ENCODE measurements around the gene CTPS2. TPM values are rescaled to one million over a fixed set of nuclear protein-coding genes. Genes with fewer than 3 reads are reported as not detected.
"Not testable (repeated sequence)": the region's sequence is repeated elsewhere in the genome, so short reads cannot be mapped to it uniquely, and the experiment has no call there.

The CTPS2 gene
- total RNA-seq, 2 experiments from 2014 or later, result 5.6 to 6.8 TPM

DNA sequence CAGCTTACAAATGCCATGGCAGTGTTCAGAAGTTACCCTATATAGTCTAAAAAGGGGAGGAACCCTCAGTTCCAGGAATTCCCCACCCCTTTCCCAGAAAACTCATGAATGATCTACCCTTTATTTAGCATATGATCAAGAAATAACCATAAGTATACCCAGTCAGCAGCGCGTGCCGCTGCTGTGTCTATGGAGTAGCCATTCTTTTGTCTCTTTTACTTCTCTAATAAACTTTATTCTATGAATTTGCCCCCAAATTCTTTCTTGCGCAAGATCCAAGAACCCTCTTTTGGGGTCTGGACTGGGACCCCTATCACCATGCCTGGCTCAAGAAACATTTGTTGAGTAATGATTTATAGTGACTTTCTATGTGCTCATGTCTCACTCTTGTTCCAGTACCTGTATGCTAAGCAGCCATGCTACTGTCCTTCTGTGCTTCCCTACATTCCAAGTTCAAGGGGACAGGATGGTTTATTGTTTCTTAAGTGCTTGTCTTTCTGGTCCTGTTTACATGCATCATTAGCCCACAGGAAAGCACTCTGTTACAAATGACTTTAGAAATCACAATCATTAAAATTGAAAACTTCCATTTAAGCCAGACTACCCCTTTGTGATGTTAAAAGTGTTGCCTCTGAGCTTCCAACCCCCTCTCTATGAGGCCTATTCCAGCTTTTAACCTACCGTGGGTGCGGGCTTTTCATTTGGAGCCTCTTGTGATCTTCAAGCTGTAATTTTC, 125.9 kb downstream of the CTPS2 start:
- no peak for DNase-seq
- H3K9me3 Mint-ChIP-seq, result peaks cover 5% of the 10 kb centered on the region
- H3K36me3 Mint-ChIP-seq (ENCODE audit: low read depth), result peaks cover 3% of the 10 kb centered on the region
- CTCF ChIA-PET, result no interaction called here
- intact Hi-C loops (cut with micrococcal nuclease), result no loop called here
- H3K27ac Mint-ChIP-seq, result no peak overlapping the region
- H3K4me1 Mint-ChIP-seq (ENCODE audit: low read depth), result no peaks in the 10 kb centered on the region
- H3K4me3 Mint-ChIP-seq, result no peak overlapping the region
- no peaks in the 10 kb centered on the region for H3K27me3 Mint-ChIP-seq (ENCODE audit: low read depth)

DNA sequence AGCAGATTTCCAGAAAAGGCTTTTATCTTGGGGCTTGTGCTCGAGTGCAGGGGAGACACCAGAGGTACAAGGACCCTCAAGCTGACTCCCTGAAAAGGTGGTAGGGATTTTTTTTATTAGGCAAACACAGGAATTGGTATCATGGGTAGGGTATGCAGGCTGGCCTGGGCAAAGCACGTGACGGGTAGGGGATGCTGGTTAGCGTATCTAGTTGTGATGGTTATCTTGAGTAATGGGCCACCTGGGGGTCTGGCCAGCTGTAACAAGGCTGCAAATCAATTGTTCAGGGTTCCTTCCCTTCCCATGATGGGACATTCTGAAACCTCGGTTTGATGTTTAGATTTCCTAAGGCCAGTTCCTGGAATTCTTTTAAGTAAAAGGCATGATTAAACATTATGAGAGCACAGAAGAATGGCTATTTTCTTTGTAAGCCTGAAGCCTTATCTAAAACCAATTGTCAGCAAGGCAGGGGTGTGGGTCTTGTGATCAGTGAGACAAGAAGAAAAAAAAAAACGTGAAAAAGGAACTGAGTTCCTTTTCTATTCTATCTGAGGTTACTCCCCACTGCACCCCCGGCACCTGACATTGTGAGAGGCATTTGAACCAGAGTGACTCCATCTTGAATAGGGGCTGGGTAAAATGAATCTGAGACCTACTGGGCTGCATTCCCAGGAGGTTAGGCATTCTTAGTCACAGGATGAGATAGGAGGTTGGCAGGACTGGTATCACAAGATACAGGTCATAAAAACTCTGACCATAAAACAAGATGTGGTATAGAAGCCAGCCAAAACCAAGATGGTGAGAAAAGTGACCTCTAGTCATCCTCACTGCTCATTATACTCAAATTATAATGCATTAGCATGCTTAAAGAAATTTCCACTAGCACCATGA, 126.7 kb downstream of the CTPS2 start:
- Mint-ChIP-seq H3K4me1 (ENCODE audit: low read depth) (no peaks in the 10 kb centered on the region), H3K27me3 (ENCODE audit: low read depth) (no peaks in the 10 kb centered on the region), H3K27ac (no peak overlapping the region), H3K36me3 (ENCODE audit: low read depth) (peaks cover 3% of the 10 kb centered on the region), H3K4me3 (no peak overlapping the region), H3K9me3 (peaks cover 7% of the 10 kb centered on the region)
- no peak for DNase-seq
- intact Hi-C loops (cut with micrococcal nuclease), result no loop called here
- CTCF ChIA-PET, result no interaction called here

DNA sequence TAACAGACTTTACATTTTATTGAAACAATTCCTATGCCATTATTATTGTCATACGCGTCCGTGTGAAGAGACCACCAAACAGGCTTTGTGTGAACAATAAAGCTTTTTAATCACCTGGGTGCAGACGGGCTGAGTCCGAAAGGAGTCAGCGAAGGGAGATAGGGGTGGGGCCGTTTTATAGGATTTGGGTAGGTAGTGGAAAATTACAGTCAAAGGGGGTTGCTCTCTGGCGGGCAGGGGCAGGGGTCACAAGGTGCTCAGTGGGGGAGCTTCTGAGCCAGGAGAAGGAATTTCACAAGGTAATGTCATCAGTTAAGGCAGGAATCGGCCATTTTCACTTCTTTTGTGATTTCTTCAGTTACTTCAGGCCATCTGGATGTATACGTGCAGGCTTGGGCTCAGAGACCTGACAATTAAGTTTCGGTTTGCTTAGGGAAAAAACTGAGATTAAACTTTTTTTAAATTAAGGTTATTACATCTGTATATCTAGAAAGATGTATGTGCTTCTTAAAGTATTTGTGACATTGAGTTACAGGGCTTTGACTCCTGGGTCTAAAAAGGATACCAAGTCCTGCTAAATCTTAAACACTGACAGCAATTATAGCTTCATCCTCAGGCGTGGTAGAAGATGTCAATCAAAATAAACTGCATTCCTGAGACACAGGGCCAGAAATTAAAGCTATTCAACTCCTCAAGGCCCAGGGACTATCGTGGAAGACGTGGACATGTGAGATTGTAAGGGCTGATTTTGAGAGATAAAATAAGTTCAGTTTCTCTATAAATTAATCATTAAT, 132.3 kb downstream of the CTPS2 start:
- CTCF ChIA-PET; H3K9me3 Mint-ChIP-seq; H3K36me3 Mint-ChIP-seq (ENCODE audit: low read depth); H3K27me3 Mint-ChIP-seq (ENCODE audit: low read depth); H3K4me1 Mint-ChIP-seq (ENCODE audit: low read depth); H3K27ac Mint-ChIP-seq; DNase-seq; H3K4me3 Mint-ChIP-seq; intact Hi-C loops (cut with micrococcal nuclease): not testable (repeated sequence)

DNA sequence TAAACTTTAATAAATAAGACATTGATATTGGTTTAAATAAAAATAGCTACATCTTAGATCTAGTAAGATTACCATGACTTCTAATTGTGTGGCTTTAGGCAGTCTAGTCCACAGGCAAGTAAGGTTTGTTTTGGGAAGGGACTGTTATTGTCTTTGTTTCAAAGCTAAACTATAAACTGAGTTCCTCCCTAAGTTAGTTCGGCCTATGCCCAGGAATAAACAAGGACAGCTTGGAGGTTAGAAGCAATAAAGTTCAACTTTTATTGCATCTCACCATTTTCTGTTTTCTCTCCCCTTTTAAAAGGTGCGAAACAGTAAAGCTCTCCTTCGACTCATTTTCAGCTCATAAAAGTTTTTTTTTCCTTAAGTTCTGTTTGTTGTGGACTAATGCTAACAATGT, 133.0 kb downstream of the CTPS2 start:
- CTCF ChIA-PET, result no interaction called here
- Mint-ChIP-seq H3K27ac (no peak overlapping the region), H3K36me3 (ENCODE audit: low read depth) (no peaks in the 10 kb centered on the region), H3K4me3 (no peak overlapping the region), H3K27me3 (ENCODE audit: low read depth) (no peaks in the 10 kb centered on the region), H3K9me3 (peaks cover 9% of the 10 kb centered on the region), H3K4me1 (ENCODE audit: low read depth) (peaks cover 4% of the 10 kb centered on the region)
- DNase-seq, result no peak
- intact Hi-C loops (cut with micrococcal nuclease), result no loop called here

DNA sequence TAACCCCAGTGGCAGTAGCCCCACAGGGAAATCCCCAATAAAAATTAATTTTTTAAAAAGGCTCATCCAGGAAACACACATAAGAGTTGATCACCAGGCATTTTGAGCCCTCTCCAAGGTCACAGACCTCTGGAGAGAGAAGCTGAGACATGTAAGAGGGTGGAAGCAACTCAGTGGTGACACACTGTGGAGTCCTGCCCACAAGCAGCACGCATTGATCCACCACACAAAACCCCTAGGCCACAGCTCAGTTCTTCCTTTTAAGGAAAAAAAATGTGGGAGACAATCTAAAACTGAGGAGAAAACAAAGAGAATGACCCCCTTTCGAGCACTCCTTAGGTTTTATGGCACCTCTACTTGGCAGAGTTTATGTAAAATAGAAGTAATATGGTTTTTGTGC, 134.3 kb downstream of the CTPS2 start:
- DNase-seq, result no peak
- no peaks in the 10 kb centered on the region for H3K36me3 Mint-ChIP-seq (ENCODE audit: low read depth)
- H3K27me3 Mint-ChIP-seq (ENCODE audit: low read depth), result no peaks in the 10 kb centered on the region
- H3K4me1 Mint-ChIP-seq (ENCODE audit: low read depth), result peaks cover 6% of the 10 kb centered on the region
- H3K4me3 Mint-ChIP-seq, result no peak overlapping the region
- CTCF ChIA-PET, result no interaction called here
- no peak overlapping the region for H3K27ac Mint-ChIP-seq
- H3K9me3 Mint-ChIP-seq, result peaks cover 9% of the 10 kb centered on the region
- intact Hi-C loops (cut with micrococcal nuclease), result no loop called here

DNA sequence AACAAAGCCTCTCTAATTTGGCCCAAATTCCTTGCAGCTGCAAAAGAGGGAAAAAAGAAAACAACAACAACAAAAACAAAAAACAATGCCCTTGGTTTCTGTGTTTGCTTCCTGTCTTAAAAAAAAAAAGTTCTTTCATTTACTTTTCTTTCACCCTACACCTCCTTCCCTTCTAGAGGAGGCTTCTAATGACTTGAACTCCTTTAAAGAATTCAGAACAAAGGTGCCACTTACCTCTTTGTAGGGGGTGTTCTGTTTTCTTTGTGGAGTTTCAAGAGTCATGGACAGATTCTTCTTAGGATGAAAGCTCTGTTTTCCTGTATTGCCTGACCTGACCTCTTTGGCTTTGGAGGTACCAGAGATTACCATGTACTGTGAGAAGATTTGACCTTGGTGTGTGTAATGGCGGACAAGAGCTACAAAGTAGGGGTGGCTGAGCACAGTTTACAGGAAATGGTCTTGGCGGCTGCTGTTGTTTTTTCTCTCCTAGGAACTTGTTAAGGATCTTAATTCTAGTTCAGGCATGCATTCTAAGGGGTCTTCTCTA, 134.9 kb downstream of the CTPS2 start:
- DNase-seq, result no peak
- H3K27me3 Mint-ChIP-seq (ENCODE audit: low read depth), result no peaks in the 10 kb centered on the region
- peaks cover 7% of the 10 kb centered on the region for H3K9me3 Mint-ChIP-seq
- CTCF ChIA-PET, result no interaction called here
- H3K4me1 Mint-ChIP-seq (ENCODE audit: low read depth), result peaks cover 6% of the 10 kb centered on the region
- H3K36me3 Mint-ChIP-seq (ENCODE audit: low read depth), result no peaks in the 10 kb centered on the region
- intact Hi-C loops (cut with micrococcal nuclease), result no loop called here
- H3K4me3 Mint-ChIP-seq, result no peak overlapping the region
- H3K27ac Mint-ChIP-seq, result no peak overlapping the region

DNA sequence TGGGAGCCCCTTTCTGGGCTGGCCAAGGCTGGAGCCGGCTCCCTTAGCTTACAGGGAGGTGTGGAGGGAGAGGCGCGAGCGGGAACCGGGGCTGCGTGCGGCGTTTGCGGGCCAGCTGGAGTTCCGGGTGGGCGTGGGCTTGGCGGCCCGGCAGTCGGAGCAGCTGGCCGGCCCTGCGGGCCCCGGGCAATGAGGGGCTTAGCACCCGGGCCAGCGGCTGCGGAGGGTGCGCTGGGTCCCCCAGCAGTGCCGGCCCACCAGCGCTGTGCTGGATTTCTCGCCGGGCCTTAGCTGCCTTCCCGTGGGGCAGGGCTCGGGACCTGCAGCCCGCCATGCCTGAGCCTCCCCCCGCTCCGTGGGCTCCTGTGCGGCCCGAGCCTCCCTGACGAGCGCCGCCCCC, 137.1 kb downstream of the CTPS2 start:
- DNase-seq; H3K4me3 Mint-ChIP-seq; intact Hi-C loops (cut with micrococcal nuclease); H3K9me3 Mint-ChIP-seq; CTCF ChIA-PET; H3K27ac Mint-ChIP-seq; H3K27me3 Mint-ChIP-seq (ENCODE audit: low read depth); H3K36me3 Mint-ChIP-seq (ENCODE audit: low read depth); H3K4me1 Mint-ChIP-seq (ENCODE audit: low read depth): not testable (repeated sequence)

DNA sequence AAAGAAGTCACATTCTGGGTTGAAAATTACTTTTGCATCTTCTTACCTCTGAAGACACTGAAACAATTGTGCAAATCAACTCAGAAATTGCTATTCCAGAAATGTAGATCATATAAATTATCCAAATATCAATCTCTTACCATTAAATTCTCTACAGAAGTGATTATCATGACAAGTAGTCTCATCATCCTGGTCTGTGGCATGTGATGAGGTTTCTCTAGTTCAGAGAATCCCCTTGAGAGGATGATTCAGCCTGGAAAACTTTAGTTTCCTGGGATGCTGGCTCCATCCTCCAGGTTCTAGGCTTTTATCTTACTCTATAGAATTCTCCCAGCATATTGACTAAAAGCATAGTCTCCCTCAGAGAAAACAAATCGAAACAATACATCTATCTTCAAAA, 138.7 kb downstream of the CTPS2 start:
- CTCF ChIA-PET, result no interaction called here
- Mint-ChIP-seq H3K36me3 (ENCODE audit: low read depth) (no peaks in the 10 kb centered on the region), H3K4me1 (ENCODE audit: low read depth) (peaks cover 6% of the 10 kb centered on the region), H3K27ac (no peak overlapping the region), H3K4me3 (no peak overlapping the region), H3K9me3 (no peaks in the 10 kb centered on the region), H3K27me3 (ENCODE audit: low read depth) (no peaks in the 10 kb centered on the region)
- no peak for DNase-seq
- intact Hi-C loops (cut with micrococcal nuclease), result no loop called here

DNA sequence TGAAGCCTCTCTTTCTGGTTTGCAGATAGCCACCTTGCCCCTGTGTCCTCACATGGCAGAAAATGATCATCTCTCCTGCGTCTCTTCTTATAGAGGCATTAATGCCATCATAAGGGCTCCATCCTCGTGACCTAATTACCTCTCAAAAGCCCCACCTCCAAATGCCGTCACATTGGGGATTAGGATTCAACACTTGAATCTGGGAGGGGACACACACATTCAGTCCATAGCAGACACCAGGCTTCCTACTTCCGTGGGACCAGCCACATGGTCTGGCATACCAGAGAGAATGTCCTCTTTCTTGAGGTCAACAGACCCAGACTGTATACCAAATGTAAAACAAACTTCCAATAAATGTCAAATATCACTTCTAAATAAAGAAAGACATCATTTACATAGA, 144.8 kb downstream of the CTPS2 start:
- no peak for DNase-seq
- Mint-ChIP-seq H3K36me3 (ENCODE audit: low read depth) (no peaks in the 10 kb centered on the region), H3K4me3 (no peak overlapping the region), H3K9me3 (no peaks in the 10 kb centered on the region), H3K27me3 (ENCODE audit: low read depth) (no peaks in the 10 kb centered on the region), H3K27ac (no peak overlapping the region), H3K4me1 (ENCODE audit: low read depth) (no peaks in the 10 kb centered on the region)
- CTCF ChIA-PET, result interaction anchor here (0.6 kb wide), 2 partner anchors 16 to 96 kb away, joined by 3 read pairs; no protein-coding TSS in a partner anchor
- intact Hi-C loops (cut with micrococcal nuclease), result no loop called here

DNA sequence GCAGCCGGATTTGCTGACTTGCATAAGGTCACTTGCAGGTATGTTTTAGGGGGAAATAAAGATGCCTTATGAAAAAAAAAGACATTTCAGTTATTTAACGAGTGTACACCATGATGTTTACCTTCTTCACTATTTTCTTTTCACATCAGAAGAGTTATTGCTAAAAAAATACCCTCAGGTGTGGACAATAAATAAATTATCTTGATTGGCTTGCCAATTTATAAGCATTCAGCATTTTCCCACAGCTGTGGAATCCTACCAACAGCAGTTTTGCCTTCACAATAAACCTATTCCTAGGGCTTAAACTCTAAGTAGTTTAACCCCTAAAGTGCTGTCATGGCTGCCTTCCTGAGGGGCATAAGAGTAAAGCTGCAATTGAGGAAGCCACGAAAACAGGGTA, 145.9 kb downstream of the CTPS2 start:
- no peak for DNase-seq
- Mint-ChIP-seq H3K9me3 (no peaks in the 10 kb centered on the region), H3K4me1 (ENCODE audit: low read depth) (no peaks in the 10 kb centered on the region), H3K27ac (no peak overlapping the region), H3K36me3 (ENCODE audit: low read depth) (no peaks in the 10 kb centered on the region), H3K4me3 (no peak overlapping the region), H3K27me3 (ENCODE audit: low read depth) (no peaks in the 10 kb centered on the region)
- intact Hi-C loops (cut with micrococcal nuclease), result no loop called here
- CTCF ChIA-PET, result no interaction called here

DNA sequence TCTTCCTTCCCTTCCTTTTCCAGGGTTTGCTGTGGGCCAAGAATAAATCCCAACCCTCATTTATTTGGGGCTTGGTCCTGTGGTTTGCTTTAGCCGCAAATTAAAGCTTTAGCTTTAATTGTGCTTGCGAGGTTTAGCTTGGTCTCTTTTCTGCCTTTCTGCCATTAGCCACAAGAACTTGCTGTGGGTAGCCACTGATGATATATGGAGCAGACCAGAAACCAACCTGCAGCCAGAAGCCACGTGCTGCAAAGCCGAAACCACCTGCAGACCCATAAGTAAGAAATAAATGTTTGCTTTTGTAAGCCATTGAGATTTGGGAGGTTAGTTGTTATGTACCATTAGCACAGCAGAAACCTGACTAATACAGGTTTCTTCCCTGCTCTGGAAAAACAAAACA, 152.3 kb downstream of the CTPS2 start:
- Mint-ChIP-seq H3K27me3 (ENCODE audit: low read depth) (no peaks in the 10 kb centered on the region), H3K36me3 (ENCODE audit: low read depth) (no peaks in the 10 kb centered on the region), H3K27ac (no peak overlapping the region), H3K9me3 (no peaks in the 10 kb centered on the region), H3K4me3 (no peak overlapping the region), H3K4me1 (ENCODE audit: low read depth) (peaks cover 11% of the 10 kb centered on the region)
- DNase-seq, result no peak
- intact Hi-C loops (cut with micrococcal nuclease), result no loop called here
- CTCF ChIA-PET, result no interaction called here

DNA sequence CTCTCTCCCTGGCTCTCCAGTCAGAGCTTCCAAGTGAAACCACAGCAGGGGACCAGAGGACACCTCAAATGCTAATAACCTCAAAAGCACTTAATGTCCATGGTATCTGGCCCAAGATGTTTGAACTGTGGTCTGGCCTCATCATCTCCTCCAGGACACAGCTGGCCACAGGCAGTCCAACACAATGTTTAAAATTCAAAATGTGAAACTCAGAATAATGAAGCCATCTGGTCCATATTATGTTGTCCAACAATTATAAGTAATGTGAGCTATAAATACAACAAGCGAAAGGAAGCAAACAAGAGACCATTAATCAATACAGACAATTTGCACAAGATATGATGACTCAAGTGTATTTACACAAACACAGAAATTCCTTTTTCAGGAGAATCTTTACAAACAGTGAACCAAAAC, 153.3 kb downstream of the CTPS2 start:
- H3K4me3 Mint-ChIP-seq, result no peak overlapping the region
- no peaks in the 10 kb centered on the region for H3K27me3 Mint-ChIP-seq (ENCODE audit: low read depth)
- no peak for DNase-seq
- intact Hi-C loops (cut with micrococcal nuclease), result no loop called here
- H3K9me3 Mint-ChIP-seq, result no peaks in the 10 kb centered on the region
- CTCF ChIA-PET, result no interaction called here
- H3K27ac Mint-ChIP-seq, result no peak overlapping the region
- H3K4me1 Mint-ChIP-seq (ENCODE audit: low read depth), result peaks cover 11% of the 10 kb centered on the region
- no peaks in the 10 kb centered on the region for H3K36me3 Mint-ChIP-seq (ENCODE audit: low read depth)
